Endothelial cell of umbilical vein (primary cell): Measurements from ENCODE around the gene ASB2. TPM values are rescaled to one million over a fixed set of nuclear protein-coding genes. Genes with fewer than 3 reads are reported as not detected.

Source experiments
- BruUV-seq: library from RNA; stranded (reverse); fragments of 400-500 nt; replicated peaks from 2 replicates; lab custom pipeline; 2021; lab: Mats Ljungman, UMichigan
- CTCF ChIA-PET: fragments of 300-600, 350-600 bp; sonication (Branson Sonifier 250); formaldehyde crosslinking; loops from one replicate; lab custom pipeline; 2021; ENCODE audit warnings: antibody characterized with exemption, inconsistent platforms; lab: Charles Lee
- POLR2A ChIA-PET: fragments of 300-600, 350-600 bp; sonication (Branson Sonifier 250); formaldehyde crosslinking; loops from one replicate; lab custom pipeline; 2021; ENCODE audit warnings: antibody characterized with exemption, inconsistent platforms; lab: Charles Lee
- DNase-seq: peaks from one replicate; pipeline ENCODE4 v3.0.0-alpha.2; 2011; ENCODE audit warnings: low read depth, low spot score
- FAIRE-seq: peaks from 2 replicates; lab custom pipeline; 2011; peaks lifted over from hg19 to GRCh38; lab: Jason Lieb, UNC
- H2AFZ ChIP-seq: 2 replicates; pipeline ENCODE4 v1.6.0; 2012; ENCODE audit warnings: low read depth, low read length, control low read depth, inconsistent platforms
- H3K27ac ChIP-seq: 2 replicates; pipeline ENCODE4 v1.5.1; 2011; ENCODE audit warnings: low read depth, mild to moderate bottlenecking, control low read depth, low read length, moderate library complexity; ENCODE audit not compliant: insufficient read depth
- H3K27me3 ChIP-seq, 2 experiments: 2 replicates each; pipeline versions ENCODE4 v1.6.0 to v1.6.1; 2011; ENCODE audit warnings: low read length in 2 of 2, mixed read lengths in 1 of 2; ENCODE audit not compliant: control insufficient read depth in 2 of 2, insufficient read depth in 2 of 2
- H3K36me3 ChIP-seq, 2 experiments: 2 replicates in 1 of 2; 3 replicates in 1 of 2; pipeline ENCODE4 v1.5.1; 2011; ENCODE audit warnings: low read length in 2 of 2, mild to moderate bottlenecking in 1 of 2, moderate library complexity in 1 of 2; ENCODE audit not compliant: control insufficient read depth in 2 of 2, insufficient read depth in 2 of 2; ENCODE audit errors: extremely low read depth in 1 of 2
- H3K4me1 ChIP-seq: 3 replicates; pipeline ENCODE4 v1.5.1; 2011; ENCODE audit warnings: mild to moderate bottlenecking, low read length; ENCODE audit not compliant: control insufficient read depth, insufficient read depth; ENCODE audit errors: extremely low read depth
- H3K4me2 ChIP-seq: 2 replicates; pipeline ENCODE4 v1.6.1; 2011; ENCODE audit warnings: low read length, control low read depth, mixed read lengths; ENCODE audit not compliant: insufficient read depth
- H3K4me3 ChIP-seq, 3 experiments: fragments of 200-600 bp in 1 of 3; sonication (generic), shearing (Covaris generic) in 1 of 3; replicated peaks in 1 of 3; 2 replicates each; pipeline ENCODE4 v1.5.1; 2011 to 2016; ENCODE audit warnings: control low read depth in 3 of 3, low read length in 3 of 3, mild to moderate bottlenecking in 2 of 3, inconsistent platforms in 1 of 3, low read depth in 1 of 3, moderate library complexity in 1 of 3; ENCODE audit not compliant: insufficient read depth in 1 of 3
- H3K79me2 ChIP-seq: 2 replicates; pipeline ENCODE4 v1.6.0; 2012; ENCODE audit warnings: low read length, inconsistent platforms; ENCODE audit not compliant: control insufficient read depth, insufficient read depth
- H3K9ac ChIP-seq: replicated peaks from 2 replicates; pipeline ENCODE3; 2011; ENCODE audit warnings: low read length, control low read depth; ENCODE audit not compliant: insufficient read depth; ENCODE audit errors: extremely low read depth
- H3K9me1 ChIP-seq: replicated peaks from 3 replicates; pipeline ENCODE4 v1.6.0; 2011; ENCODE audit warnings: mild to moderate bottlenecking, low read length; ENCODE audit not compliant: control insufficient read depth, insufficient read depth; ENCODE audit errors: extremely low read depth
- H3K9me3 ChIP-seq: replicated peaks from 2 replicates; pipeline ENCODE4 v1.5.1; 2012; ENCODE audit warnings: low read length, inconsistent platforms; ENCODE audit not compliant: control insufficient read depth, insufficient read depth
- H4K20me1 ChIP-seq: replicated peaks from 2 replicates; pipeline ENCODE3; 2011; ENCODE audit warnings: mild to moderate bottlenecking, low read length; ENCODE audit not compliant: control insufficient read depth, insufficient read depth; ENCODE audit errors: extremely low read depth
- EZH2 ChIP-seq: IDR thresholded peaks from 2 replicates; pipeline ENCODE4 v1.6.1; 2012; ENCODE audit warnings: borderline replicate concordance, low read depth, mild to moderate bottlenecking, moderate library complexity, low read length, inconsistent platforms; ENCODE audit not compliant: severe bottlenecking
- FOS ChIP-seq: IDR thresholded peaks from 2 replicates; pipeline ENCODE4 v1.6.1; 2011; ENCODE audit warnings: mild to moderate bottlenecking, low read length, moderate library complexity, borderline replicate concordance; ENCODE audit not compliant: insufficient read depth
- GATA2 ChIP-seq: IDR thresholded peaks from 2 replicates; pipeline ENCODE4 v1.7.0; 2011; ENCODE audit warnings: low read depth, mild to moderate bottlenecking, moderate library complexity, mixed read lengths, low read length; ENCODE audit not compliant: insufficient read length, insufficient read depth
- JUN ChIP-seq: IDR thresholded peaks from 2 replicates; pipeline ENCODE4 v1.6.1; 2011; ENCODE audit warnings: borderline replicate concordance, low read depth; ENCODE audit not compliant: insufficient read length, insufficient read depth
- MYC ChIP-seq: IDR thresholded peaks from one replicate; pipeline ENCODE4 v1.6.1; 2011; ENCODE audit warnings: mild to moderate bottlenecking, low read depth, low read length
- POLR2A ChIP-seq: IDR thresholded peaks from 2 replicates; pipeline ENCODE4 v1.6.1; 2012; ENCODE audit warnings: low read depth, mild to moderate bottlenecking, control low read depth, low read length
- POLR2AphosphoS5 ChIP-seq: IDR thresholded peaks from 2 replicates; pipeline ENCODE4 v1.6.1; 2012; ENCODE audit warnings: low read depth, mild to moderate bottlenecking, control low read depth, low read length, moderate library complexity; ENCODE audit not compliant: insufficient read depth
- dilution Hi-C: fragments of 300-500 bp; cut with MboI; formaldehyde crosslinking; loops from one replicate; pipeline ENCODE4 v1.15.0; 2019; ENCODE audit warnings: low sequenced_read_pairs; ENCODE audit not compliant: extremely low pct_ligation_motif_present
- intact Hi-C: fragments of 100-400 bp; cut with micrococcal nuclease; formaldehyde crosslinking; loops from one replicate; pipeline ENCODE4 v1.10.0; 2022
- polyA plus RNA-seq, 4 experiments: library from polyadenylated mRNA; depleted of rRNA in 3 of 4; stranded (reverse) in 3 of 4; unstranded in 1 of 4; fragments of >200 nt; gene quantifications; 2 replicates each; pipeline versions ENCODE4 v1.2.1 to v1.2.3, GENCODE V29; 2011 to 2012; ENCODE audit warnings: missing spikeins in 1 of 4
- total RNA-seq: library from RNA; stranded (reverse); gene quantifications from 2 replicates; pipeline ENCODE4 v1.2.3, GENCODE V29; 2021
- TF ChIP-seq, protein P1 (sequence below): IDR thresholded peaks from 2 replicates; pipeline ENCODE4 v1.6.1; 2011; ENCODE audit not compliant: insufficient read depth, insufficient read length
- TF ChIP-seq, protein P2 (sequence below), 2 donors: IDR thresholded peaks; 1 replicate in 1 of 2; 2 replicates in 1 of 2; pipeline ENCODE4 v1.5.1; 2011; ENCODE audit warnings: low read length in 2 of 2, mild to moderate bottlenecking in 2 of 2, moderate library complexity in 2 of 2, control low read depth in 1 of 2, inconsistent platforms in 1 of 2, low read depth in 1 of 2; ENCODE audit not compliant: insufficient read depth in 1 of 2; ENCODE audit errors: extremely low read depth in 1 of 2

The ASB2 gene
- total and polyA plus RNA-seq, 2 donors (not counting 3 experiments of a cell fraction or from before 2014, with no cell fraction given), result not detected

DNA sequence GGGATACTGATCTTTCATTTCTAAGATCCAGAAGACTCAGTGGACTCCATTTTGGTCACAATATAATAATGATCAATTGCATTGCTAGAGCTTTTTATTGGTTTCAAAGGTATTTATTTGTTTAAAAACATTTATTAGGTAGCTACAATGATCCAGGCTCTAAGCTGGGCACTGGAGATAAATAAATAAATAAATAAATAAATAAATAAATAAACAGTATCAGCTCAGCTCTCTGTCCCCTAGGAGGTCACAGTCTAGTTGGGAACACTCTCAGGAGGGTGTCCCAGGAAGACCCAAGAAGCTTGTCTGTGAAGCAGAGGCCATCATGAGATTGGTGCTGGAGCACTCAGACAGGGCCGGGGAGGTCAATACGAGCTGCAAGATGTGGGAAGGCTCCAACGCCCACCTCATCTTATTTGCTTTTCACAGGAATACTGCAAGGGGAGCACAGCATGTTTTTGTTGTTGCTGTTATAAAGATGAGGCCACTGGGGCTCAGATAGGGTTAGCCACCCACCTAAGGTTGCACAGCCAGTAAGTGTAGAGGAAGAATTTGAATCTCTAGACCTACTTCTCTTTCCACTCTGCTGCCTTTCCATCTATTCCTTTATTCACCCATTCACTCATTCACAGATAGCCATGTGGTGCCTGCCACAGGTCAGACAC lies 15.5 kb downstream of the ASB2 start:
- Histone ChIP-seq H3K4me1 (no peaks in the 10 kb centered on the region), H3K4me3 (no peak overlapping the region), H3K27ac (no peak overlapping the region), H3K4me2 (no peak overlapping the region), H3K9me1 (no peaks in the 10 kb centered on the region), H3K36me3 (no peaks in the 10 kb centered on the region), H3K9ac (no peak overlapping the region), H4K20me1 (no peaks in the 10 kb centered on the region), H3K9me3 (no peaks in the 10 kb centered on the region), H3K27me3 (no peaks in the 10 kb centered on the region), H2AFZ (no peak overlapping the region), H3K79me2 (no peaks in the 10 kb centered on the region)
- no peak for TF ChIP-seq FOS
- TF ChIP-seq MYC, result no peak
- TF ChIP-seq, protein P1, sequence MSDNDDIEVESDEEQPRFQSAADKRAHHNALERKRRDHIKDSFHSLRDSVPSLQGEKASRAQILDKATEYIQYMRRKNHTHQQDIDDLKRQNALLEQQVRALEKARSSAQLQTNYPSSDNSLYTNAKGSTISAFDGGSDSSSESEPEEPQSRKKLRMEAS, result no peak
- no peak for TF ChIP-seq POLR2A
- TF ChIP-seq, protein P2, sequence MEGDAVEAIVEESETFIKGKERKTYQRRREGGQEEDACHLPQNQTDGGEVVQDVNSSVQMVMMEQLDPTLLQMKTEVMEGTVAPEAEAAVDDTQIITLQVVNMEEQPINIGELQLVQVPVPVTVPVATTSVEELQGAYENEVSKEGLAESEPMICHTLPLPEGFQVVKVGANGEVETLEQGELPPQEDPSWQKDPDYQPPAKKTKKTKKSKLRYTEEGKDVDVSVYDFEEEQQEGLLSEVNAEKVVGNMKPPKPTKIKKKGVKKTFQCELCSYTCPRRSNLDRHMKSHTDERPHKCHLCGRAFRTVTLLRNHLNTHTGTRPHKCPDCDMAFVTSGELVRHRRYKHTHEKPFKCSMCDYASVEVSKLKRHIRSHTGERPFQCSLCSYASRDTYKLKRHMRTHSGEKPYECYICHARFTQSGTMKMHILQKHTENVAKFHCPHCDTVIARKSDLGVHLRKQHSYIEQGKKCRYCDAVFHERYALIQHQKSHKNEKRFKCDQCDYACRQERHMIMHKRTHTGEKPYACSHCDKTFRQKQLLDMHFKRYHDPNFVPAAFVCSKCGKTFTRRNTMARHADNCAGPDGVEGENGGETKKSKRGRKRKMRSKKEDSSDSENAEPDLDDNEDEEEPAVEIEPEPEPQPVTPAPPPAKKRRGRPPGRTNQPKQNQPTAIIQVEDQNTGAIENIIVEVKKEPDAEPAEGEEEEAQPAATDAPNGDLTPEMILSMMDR (IDR thresholded peaks at IDR 0.05; ENCODE audit: extremely low read depth in 1 of 2, insufficient read depth in 1 of 2, low read depth in 1 of 2, low read length in 2 of 2), result no peak
- TF ChIP-seq JUN, result no peak
- TF ChIP-seq EZH2, result no peak
- no peak for TF ChIP-seq GATA2
- TF ChIP-seq POLR2AphosphoS5, result no peak
- no peak for DNase-seq
- intact Hi-C loops, result no loop called here
- CTCF ChIA-PET, result interaction anchor here (7.1 kb wide), 1 partner anchor 21 kb away, joined by 60 read pairs; no protein-coding TSS in a partner anchor
- BruUV-seq, result no TSS peak
- dilution Hi-C loops, result no loop called here
- no peak for FAIRE-seq
- POLR2A ChIA-PET, result no interaction called here
